ENCODE measurements around the gene LPAR1.
"Not testable (repeated sequence)": the region's sequence is repeated elsewhere in the genome, so short reads cannot be mapped to it uniquely, and the experiment has no call there.

LPAR1 gene

DNA sequence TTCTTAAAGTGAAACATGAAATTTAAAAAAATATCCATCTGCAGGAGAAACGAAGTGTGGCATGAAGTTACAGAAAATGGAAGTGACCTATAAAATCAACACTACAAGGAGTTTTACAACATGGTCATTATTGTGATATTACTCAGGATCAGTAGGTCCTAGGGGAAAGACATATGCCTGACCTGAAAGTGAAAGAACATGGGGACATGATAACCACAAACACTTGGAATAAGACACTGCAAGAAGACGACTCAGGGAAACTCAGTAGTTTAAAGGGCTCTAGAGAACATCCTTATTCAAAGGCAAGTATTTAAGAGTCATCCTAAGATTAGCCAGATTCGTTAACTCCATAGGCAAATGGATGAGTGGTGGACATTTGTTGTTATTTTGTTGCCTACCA is 19.9 kb upstream of the LPAR1 start:
- in situ Hi-C loops (cut with HindIII; ENCODE audit: low pct_unique_long_range_greater_than_20kb, low sequenced_read_pairs): no loop called here
- no peak for TF ChIP-seq JUND (IDR thresholded peaks at IDR 0.05; ENCODE audit: low read depth)
- DNase-seq (ENCODE audit: low read depth in 1 of 2, low spot score in 1 of 2): no peak

- in situ Hi-C loops (cut with HindIII; ENCODE audit: low pct_unique_long_range_greater_than_20kb, low sequenced_read_pairs): no loop called here
- no peak for DNase-seq (ENCODE audit: low read depth in 1 of 2, low spot score in 1 of 2)
- no peak for TF ChIP-seq JUND (IDR thresholded peaks at IDR 0.05; ENCODE audit: low read depth)
These were observed 18.3 kb upstream of the LPAR1 start for GRCh38 chr9:111056538-111056937.

DNA sequence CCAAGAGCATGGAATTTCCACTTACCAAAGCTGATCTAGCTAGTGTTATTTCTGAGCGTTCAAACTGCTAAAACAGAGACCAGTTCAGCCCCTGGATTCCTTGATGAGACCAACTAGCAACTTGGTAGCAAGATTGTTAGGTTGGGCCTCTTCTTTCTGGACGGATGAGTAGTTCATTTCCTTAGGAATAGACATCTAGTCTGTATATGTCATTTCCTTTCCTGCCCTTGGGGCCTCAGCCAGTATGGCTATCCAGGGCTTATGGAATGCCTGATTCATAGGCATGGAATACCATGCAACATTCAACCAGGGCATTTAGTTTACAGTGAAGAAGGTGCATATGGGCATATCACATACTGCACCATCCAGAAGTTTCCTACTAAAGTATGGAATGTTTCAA is 14.5 kb upstream of the LPAR1 start:
- no peak for TF ChIP-seq JUND (IDR thresholded peaks at IDR 0.05; ENCODE audit: low read depth)
- no peak for DNase-seq (ENCODE audit: low read depth in 1 of 2, low spot score in 1 of 2)
- in situ Hi-C loops (cut with HindIII; ENCODE audit: low pct_unique_long_range_greater_than_20kb, low sequenced_read_pairs): no loop called here

DNA sequence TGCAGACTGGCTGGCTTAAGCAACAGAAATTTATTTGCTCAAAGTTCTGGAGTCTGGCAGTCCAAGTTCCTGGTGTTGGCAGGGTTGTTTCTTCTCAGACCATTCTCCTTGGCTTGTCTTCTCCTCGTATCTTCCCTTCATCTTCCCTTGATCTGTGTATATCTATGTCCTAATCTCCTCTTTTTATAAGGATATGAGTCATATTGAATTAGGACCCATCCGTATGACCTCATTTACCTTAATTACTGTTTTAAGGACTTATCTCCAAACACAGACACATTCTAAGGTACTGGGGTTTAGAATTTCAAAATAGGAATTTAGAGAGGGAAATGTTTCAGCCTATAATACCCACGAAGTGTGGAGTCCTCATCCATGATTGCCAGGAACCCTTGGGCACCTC is 13.1 kb upstream of the LPAR1 start:
- in situ Hi-C loops (cut with HindIII; ENCODE audit: low pct_unique_long_range_greater_than_20kb, low sequenced_read_pairs): no loop called here
- no peak for TF ChIP-seq JUND (IDR thresholded peaks at IDR 0.05; ENCODE audit: low read depth)
- DNase-seq (ENCODE audit: low read depth in 1 of 2, low spot score in 1 of 2): no peak

- in situ Hi-C loops (cut with HindIII; ENCODE audit: low pct_unique_long_range_greater_than_20kb, low sequenced_read_pairs): no loop called here
- TF ChIP-seq JUND (IDR thresholded peaks at IDR 0.05; ENCODE audit: low read depth): no peak
- DNase-seq (ENCODE audit: low read depth in 1 of 2, low spot score in 1 of 2): peak in 1 of 2 experiments; percentile 54
These were observed 12.5 kb upstream of the LPAR1 start for GRCh38 chr9:111050819-111051218.

- DNase-seq (ENCODE audit: low read depth in 1 of 2, low spot score in 1 of 2); in situ Hi-C loops (cut with HindIII; ENCODE audit: low pct_unique_long_range_greater_than_20kb, low sequenced_read_pairs): not testable (repeated sequence)
These were observed 9.0 kb upstream of the LPAR1 start for GRCh38 chr9:111047287-111047686.

GRCh38 chr9:111041902-111042301 is 3.6 kb upstream of the LPAR1 start:
- DNase-seq (ENCODE audit: low read depth in 1 of 2, low spot score in 1 of 2): peak in 1 of 2 experiments; percentile 90
- in situ Hi-C loops (cut with HindIII; ENCODE audit: low pct_unique_long_range_greater_than_20kb, low sequenced_read_pairs): no loop called here
- peak; percentile 68; the same call in 1 of the 2 replicates for TF ChIP-seq JUND (IDR thresholded peaks at IDR 0.05; ENCODE audit: low read depth)

DNA sequence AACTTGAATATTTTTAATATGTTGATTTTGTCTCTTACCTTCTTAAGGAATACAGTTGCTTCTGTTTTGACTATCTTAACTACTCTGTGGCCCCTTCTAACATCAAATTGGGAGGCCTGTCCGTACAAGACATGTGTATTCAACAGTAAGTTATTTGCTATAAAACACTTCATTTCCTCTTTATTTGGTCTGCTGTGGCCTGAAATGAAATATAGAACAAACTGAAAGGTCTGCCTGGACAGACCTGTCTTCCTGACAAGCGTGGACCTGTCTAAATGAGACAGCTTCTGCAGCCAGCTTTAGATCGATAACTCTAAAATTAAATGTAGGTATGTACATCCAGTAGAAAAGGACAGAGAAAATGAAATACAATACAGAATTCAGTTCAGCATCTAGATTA is 2.2 kb upstream of the LPAR1 start:
- TF ChIP-seq JUND (IDR thresholded peaks at IDR 0.05; ENCODE audit: low read depth): no peak; the same call in 1 of the 2 replicates
- peak in 1 of 2 experiments; percentile 64 for DNase-seq (ENCODE audit: low read depth in 1 of 2, low spot score in 1 of 2)
- in situ Hi-C loops (cut with HindIII; ENCODE audit: low pct_unique_long_range_greater_than_20kb, low sequenced_read_pairs): no loop called here

- no peak for TF ChIP-seq JUND (IDR thresholded peaks at IDR 0.05; ENCODE audit: low read depth)
- peak in 1 of 2 experiments; percentile 54 for DNase-seq (ENCODE audit: low read depth in 1 of 2, low spot score in 1 of 2)
- in situ Hi-C loops (cut with HindIII; ENCODE audit: low pct_unique_long_range_greater_than_20kb, low sequenced_read_pairs): no loop called here
These were observed 1.1 kb upstream of the LPAR1 start for GRCh38 chr9:111039231-111039906.

DNA sequence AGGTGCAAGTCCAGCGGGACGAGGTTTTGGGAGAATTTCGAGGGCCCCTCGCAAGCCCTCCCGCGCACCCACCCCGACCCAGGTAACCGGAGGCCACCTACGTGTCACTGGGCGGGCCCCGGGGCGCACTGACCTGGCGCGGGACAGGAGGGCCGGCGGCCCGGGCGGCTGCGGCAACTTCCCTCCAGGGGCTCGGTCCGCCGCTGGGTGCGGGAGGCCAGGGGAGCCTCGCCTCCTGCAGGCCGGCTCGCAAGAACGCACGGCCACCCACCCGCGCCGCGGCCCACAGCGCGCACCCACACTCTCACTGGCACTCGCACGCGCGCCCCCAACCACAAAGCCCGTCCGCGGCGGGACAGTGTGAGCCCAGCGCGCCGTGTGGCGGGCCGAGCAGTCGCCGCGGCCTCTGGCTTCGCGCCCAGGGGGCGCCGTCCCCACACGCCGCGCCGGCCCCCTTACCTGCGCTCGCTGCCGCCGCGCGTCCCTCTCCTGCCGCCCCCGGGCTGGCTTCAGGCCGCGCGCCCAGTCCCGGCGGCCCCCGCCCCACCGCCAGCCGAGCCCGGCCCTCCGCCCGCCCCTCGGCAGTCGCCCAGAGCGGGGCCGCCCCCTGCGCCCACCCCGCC is 451 bp downstream of the LPAR1 start:
- no peak for TF ChIP-seq JUND (IDR thresholded peaks at IDR 0.05; ENCODE audit: low read depth)
- in situ Hi-C loops (cut with HindIII; ENCODE audit: low pct_unique_long_range_greater_than_20kb, low sequenced_read_pairs): no loop called here
- DNase-seq (ENCODE audit: low read depth in 1 of 2, low spot score in 1 of 2): peak in 1 of 2 experiments; percentile 68

DNA sequence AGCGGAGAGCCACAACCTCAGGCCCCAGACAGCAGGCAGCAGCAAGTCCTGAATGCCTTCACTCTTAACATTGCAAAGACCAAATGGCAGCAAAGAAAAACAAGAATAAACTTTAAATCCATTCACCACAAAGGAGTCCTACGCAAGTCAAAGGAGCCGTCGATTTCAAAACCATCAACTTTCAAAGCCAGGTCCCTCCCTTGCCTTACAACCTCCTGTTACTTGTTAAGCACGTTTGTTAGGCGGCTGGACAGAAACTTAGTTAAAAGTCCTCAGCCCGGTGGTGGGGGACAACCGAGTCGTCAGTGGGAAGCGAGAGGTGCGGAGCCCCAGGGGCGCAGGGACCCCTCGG is 938 bp downstream of the LPAR1 start:
- no peak for TF ChIP-seq JUND (IDR thresholded peaks at IDR 0.05; ENCODE audit: low read depth)
- in situ Hi-C loops (cut with HindIII; ENCODE audit: low pct_unique_long_range_greater_than_20kb, low sequenced_read_pairs): no loop called here
- DNase-seq (ENCODE audit: low read depth in 1 of 2, low spot score in 1 of 2): peak in 1 of 2 experiments; percentile 81

DNA sequence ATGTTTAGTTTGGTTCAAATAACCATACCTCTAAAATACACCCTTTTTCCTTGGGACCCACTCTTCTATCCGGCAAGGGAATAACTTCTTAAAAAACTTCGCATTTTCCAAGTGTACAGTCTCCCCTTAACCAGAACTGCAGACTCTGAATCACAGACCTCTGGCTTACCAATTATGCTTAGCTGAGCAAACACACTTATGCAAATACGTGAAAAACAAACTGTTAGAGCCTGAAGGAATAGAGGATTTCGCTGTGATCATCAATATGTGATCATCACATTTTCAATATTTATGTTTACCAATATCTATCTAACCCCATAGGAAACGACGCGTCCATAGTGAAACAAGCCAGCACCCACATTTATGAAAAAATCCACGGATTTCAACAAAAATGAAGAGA is 1.3 kb downstream of the LPAR1 start:
- peak in 1 of 2 experiments; percentile 52 for DNase-seq (ENCODE audit: low read depth in 1 of 2, low spot score in 1 of 2)
- no peak for TF ChIP-seq JUND (IDR thresholded peaks at IDR 0.05; ENCODE audit: low read depth)
- in situ Hi-C loops (cut with HindIII; ENCODE audit: low pct_unique_long_range_greater_than_20kb, low sequenced_read_pairs): no loop called here

GRCh38 chr9:111036429-111036789 is 1.9 kb downstream of the LPAR1 start:
- in situ Hi-C loops (cut with HindIII; ENCODE audit: low pct_unique_long_range_greater_than_20kb, low sequenced_read_pairs): no loop called here
- peak in 1 of 2 experiments; percentile 84 for DNase-seq (ENCODE audit: low read depth in 1 of 2, low spot score in 1 of 2)
- no peak for TF ChIP-seq JUND (IDR thresholded peaks at IDR 0.05; ENCODE audit: low read depth)
